HPDE6-E6E7 (cell line): Measurements from ENCODE around the gene SLC16A13.
"Not testable (repeated sequence)": the region's sequence is repeated elsewhere in the genome, so short reads cannot be mapped to it uniquely, and the experiment has no call there.

Source experiments
- DNase-seq: peaks from one replicate; pipeline ENCODE4 v3.0.0; 2011; ENCODE audit warnings: missing footprints; ENCODE audit errors: extremely low spot score

Gene SLC16A13

GRCh38 chr17:7029659-7030058 lies 6.2 kb upstream of the SLC16A13 start:
- no peak for DNase-seq

- no peak for DNase-seq
These were observed 742 bp upstream of the SLC16A13 start for GRCh38 chr17:7034955-7035590.

- DNase-seq = no peak
These were observed 2.4 kb downstream of the SLC16A13 start for GRCh38 chr17:7038025-7038862.

GRCh38 chr17:7039832-7040231 lies 4.0 kb downstream of the SLC16A13 start:
- no peak for DNase-seq

GRCh38 chr17:7041607-7042500 lies 6.0 kb downstream of the SLC16A13 start:
- no peak for DNase-seq

GRCh38 chr17:7042501-7043181 lies 6.8 kb downstream of the SLC16A13 start:
- DNase-seq = no peak

- DNase-seq = no peak
These were observed 7.3 kb downstream of the SLC16A13 start for GRCh38 chr17:7043182-7043496.

- no peak for DNase-seq
These were observed 7.8 kb downstream of the SLC16A13 start, which contains the start of gene SLC16A11 for GRCh38 chr17:7043497-7044198. SLC16A11 (minus strand) TSS chr17:7044092; CDS start chr17:7043513, 579 bp downstream.

- DNase-seq = no peak
These were observed 9.8 kb downstream of the SLC16A13 start for GRCh38 chr17:7045492-7046126.

GRCh38 chr17:7046127-7046724 lies 10.4 kb downstream of the SLC16A13 start:
- DNase-seq = peak; percentile 70

- DNase-seq = not testable (repeated sequence)
These were observed 11.0 kb downstream of the SLC16A13 start for GRCh38 chr17:7046725-7047397.

GRCh38 chr17:7047566-7047965 lies 11.8 kb downstream of the SLC16A13 start:
- DNase-seq = no peak

GRCh38 chr17:7048968-7049367 lies 13.2 kb downstream of the SLC16A13 start:
- DNase-seq = no peak

- not testable (repeated sequence) for DNase-seq
These were observed 14.8 kb downstream of the SLC16A13 start for GRCh38 chr17:7050583-7050982.

GRCh38 chr17:7056386-7056785 lies 20.6 kb downstream of the SLC16A13 start:
- DNase-seq = no peak

GRCh38 chr17:7058831-7059447 lies 23.1 kb downstream of the SLC16A13 start:
- no peak for DNase-seq

GRCh38 chr17:7060165-7060891 lies 24.5 kb downstream of the SLC16A13 start:
- peak; percentile 87 for DNase-seq

GRCh38 chr17:7063518-7064094 lies 27.8 kb downstream of the SLC16A13 start:
- DNase-seq = no peak
